Lower leg skin (tissue), 4 donors: ENCODE data around the gene IL1RAP. TPM values are rescaled to one million over a fixed set of nuclear protein-coding genes. Genes with fewer than 3 reads are reported as not detected.
A peak's percentile ranks its signal among the peaks of the same experiment; 100 is the strongest.

Source experiments
- DNase-seq, 2 donors: peaks; one replicate each; pipeline ENCODE4 v3.0.0-alpha.2; 2019; ENCODE audit warnings: low spot score in 2 of 2
- H3K4me3 ChIP-seq: fragments of 200-600 bp; sonication (generic); 2 replicates; pipeline ENCODE4 v1.5.1; 2017; ENCODE audit warnings: mild to moderate bottlenecking, low read depth; ENCODE audit not compliant: poor library complexity, severe bottlenecking
- CTCF ChIP-seq, 3 donors: fragments of 450-650 bp; IDR thresholded peaks; one replicate each; pipeline ENCODE4 v1.5.1; 2016; ENCODE audit warnings: antibody characterized with exemption in 3 of 3, mild to moderate bottlenecking in 3 of 3, moderate library complexity in 2 of 3
- POLR2A ChIP-seq, 2 donors: fragments of 450-650 bp; IDR thresholded peaks; one replicate each; pipeline ENCODE4 v1.6.1; 2016 to 2017; ENCODE audit warnings: antibody characterized with exemption in 2 of 2, mild to moderate bottlenecking in 1 of 2, moderate library complexity in 1 of 2
- WGBS, 2 donors: methylation state at CpG; one replicate each; pipeline ENCODE4 v1.1.5; 2018; 5-methylcytosine and 5-hydroxymethylcytosine counted together
- intact Hi-C: fragments of 100-400 bp; cut with DNase I; formaldehyde crosslinking; loops from one replicate; pipeline ENCODE4 v1.15.0; 2023; ENCODE audit warnings: low total_unique reads
- total RNA-seq, 4 donors: library from RNA; depleted of rRNA; stranded (reverse); fragments of >200 nt; gene quantifications; one replicate each; pipeline ENCODE4 v1.1.0, GENCODE V29; 2016

Gene IL1RAP
- total RNA-seq, 4 donors from 2014 or later: 18.5 to 37.7 (median 23.9) TPM

- TF ChIP-seq POLR2A (IDR thresholded peaks at IDR 0.05): no peak
- TF ChIP-seq CTCF (IDR thresholded peaks at IDR 0.05): no peak
- no peak for DNase-seq
- H3K4me3 ChIP-seq: no peak overlapping the region
- 94 to 97% methylated on average over 11 of the region's 11 CpGs for WGBS, 2 donors
- intact Hi-C loops: no loop called here
Observed at GRCh38 chr3:190560013-190560895, 46.4 kb downstream of the IL1RAP start.

GRCh38 chr3:190562866-190563510 lies 49.1 kb downstream of the IL1RAP start:
- no peak overlapping the region for H3K4me3 ChIP-seq
- no peak for DNase-seq
- TF ChIP-seq POLR2A (IDR thresholded peaks at IDR 0.05) (no peak), CTCF (IDR thresholded peaks at IDR 0.05) (no peak)
- WGBS, 2 donors: 72% methylated on average over 3 of the region's 3 CpGs
- intact Hi-C loops: no loop called here

- H3K4me3 ChIP-seq: no peak overlapping the region
- intact Hi-C loops: no loop called here
- WGBS, 2 donors: 94% methylated on average over 2 of the region's 2 CpGs
- no peak for DNase-seq
- no peak for TF ChIP-seq POLR2A (IDR thresholded peaks at IDR 0.05)
- no peak for TF ChIP-seq CTCF (IDR thresholded peaks at IDR 0.05)
Observed at GRCh38 chr3:190564175-190564574, 50.3 kb downstream of the IL1RAP start.

- 33% methylated on average over 6 of the region's 6 CpGs for WGBS, 2 donors
- no peak overlapping the region for H3K4me3 ChIP-seq
- DNase-seq: peak; percentile 88 to 93
- intact Hi-C loops: no loop called here
- TF ChIP-seq CTCF (IDR thresholded peaks at IDR 0.05) (no peak), POLR2A (IDR thresholded peaks at IDR 0.05) (no peak)
Observed at GRCh38 chr3:190566043-190566933, 52.4 kb downstream of the IL1RAP start.

- no peak for DNase-seq
- 71 to 77% methylated on average over 2 of the region's 2 CpGs for WGBS, 2 donors
- TF ChIP-seq CTCF (IDR thresholded peaks at IDR 0.05): no peak
- TF ChIP-seq POLR2A (IDR thresholded peaks at IDR 0.05): no peak
- intact Hi-C loops: no loop called here
- H3K4me3 ChIP-seq: no peak overlapping the region
Observed at GRCh38 chr3:190568036-190568435, 54.2 kb downstream of the IL1RAP start.
